NOMO-1 treated with dmso at 0.1 percent for 144 hours (cell line): ENCODE measurements around the gene AUTS2.

Experiments used
- DNase-seq: peaks from one replicate; lab custom pipeline; 2025; ENCODE audit not compliant: unreplicated experiment; lab: John Stamatoyannopoulos, UW

The AUTS2 gene

GRCh38 chr7:69622960-69623359 lies 24.7 kb downstream of the AUTS2 start:
- DNase-seq = no peak

GRCh38 chr7:69624435-69625230 lies 26.4 kb downstream of the AUTS2 start:
- no peak for DNase-seq

- no peak for DNase-seq
These were observed 27.0 kb downstream of the AUTS2 start for GRCh38 chr7:69625238-69625637.

- no peak for DNase-seq
These were observed 27.5 kb downstream of the AUTS2 start for GRCh38 chr7:69625798-69626197.

- DNase-seq = no peak
These were observed 32.0 kb downstream of the AUTS2 start for GRCh38 chr7:69630292-69630691.

GRCh38 chr7:69631131-69631530 lies 32.9 kb downstream of the AUTS2 start:
- DNase-seq = no peak

- no peak for DNase-seq
These were observed 34.0 kb downstream of the AUTS2 start for GRCh38 chr7:69632280-69632679.

- DNase-seq = no peak
These were observed 35.0 kb downstream of the AUTS2 start for GRCh38 chr7:69633122-69633831.

- no peak for DNase-seq
These were observed 37.4 kb downstream of the AUTS2 start for GRCh38 chr7:69635555-69636185.

GRCh38 chr7:69638674-69639073 lies 40.4 kb downstream of the AUTS2 start:
- no peak for DNase-seq

- DNase-seq = no peak
These were observed 41.9 kb downstream of the AUTS2 start for GRCh38 chr7:69640216-69640615.

- no peak for DNase-seq
These were observed 42.8 kb downstream of the AUTS2 start for GRCh38 chr7:69640925-69641594.

- no peak for DNase-seq
These were observed 45.0 kb downstream of the AUTS2 start for GRCh38 chr7:69643265-69643664.

GRCh38 chr7:69643708-69644445 lies 45.6 kb downstream of the AUTS2 start:
- no peak for DNase-seq

- no peak for DNase-seq
These were observed 47.4 kb downstream of the AUTS2 start for GRCh38 chr7:69645683-69646082.

- DNase-seq = no peak
These were observed 52.9 kb downstream of the AUTS2 start for GRCh38 chr7:69651101-69651590.

GRCh38 chr7:69652947-69653701 lies 54.8 kb downstream of the AUTS2 start:
- DNase-seq = no peak

- no peak for DNase-seq
These were observed 55.5 kb downstream of the AUTS2 start for GRCh38 chr7:69653806-69654205.

GRCh38 chr7:69654381-69654780 lies 56.1 kb downstream of the AUTS2 start:
- peak; percentile 8 for DNase-seq
